ENCODE data around the gene GFOD2. TPM values are rescaled to one million over a fixed set of nuclear protein-coding genes. Genes with fewer than 3 reads are reported as not detected.

Gene GFOD2
- total and polyA plus RNA-seq, 2 donors (not counting 3 experiments of a cell fraction or from before 2014, with no cell fraction given): 38.1 to 47.5 TPM

GRCh38 chr16:67658849-67659674 is 60.1 kb downstream of the GFOD2 start:
- ChIA-PET POLR2A (interaction anchor here (1.5 kb wide), 1 partner anchor 138 kb away, joined by 3 read pairs; no protein-coding TSS in a partner anchor), CTCF (interaction anchor here (0.6 to 2.3 kb wide), 6 partner anchors 11 to 144 kb away, joined by 3 to 11 read pairs (median 4); partner anchors contain the start of gene CARMIL2)
- H3K27ac ChIP-seq (ENCODE audit: insufficient read depth, low read depth, low read length): no peak overlapping the region
- no peaks in the 10 kb centered on the region for H4K20me1 ChIP-seq (replicated peaks; ENCODE audit: control insufficient read depth, extremely low read depth, insufficient read depth, low read length)
- intact Hi-C loops (cut with micrococcal nuclease) (no loop called here), dilution Hi-C loops (cut with MboI; ENCODE audit: extremely low pct_ligation_motif_present, low sequenced_read_pairs) (no loop called here)
- H3K79me2 ChIP-seq (ENCODE audit: control insufficient read depth, insufficient read depth, low read length): no peaks in the 10 kb centered on the region
- FAIRE-seq (no peak), DNase-seq (ENCODE audit: low read depth, low spot score) (no peak)
- peaks cover 0 to 6% of the 10 kb centered on the region in 2 experiments for H3K36me3 ChIP-seq (ENCODE audit: control insufficient read depth in 2 of 2, extremely low read depth in 1 of 2, insufficient read depth in 2 of 2, low read length in 2 of 2)
- H3K4me3 ChIP-seq (replicated peaks in 1 of 3; ENCODE audit: insufficient read depth in 1 of 3, low read depth in 1 of 3, low read length in 3 of 3): peak overlapping the region; percentile 32 to 70 (median 64)
- peaks cover 5% of the 10 kb centered on the region in 2 experiments for H3K27me3 ChIP-seq (ENCODE audit: control insufficient read depth in 2 of 2, insufficient read depth in 2 of 2, low read length in 2 of 2)
- TSS peak; percentile 25 for BruUV-seq (replicated peaks)
- H3K9ac ChIP-seq (replicated peaks; ENCODE audit: extremely low read depth, insufficient read depth, low read length): peak overlapping the region; percentile 51
- H3K9me3 ChIP-seq (replicated peaks; ENCODE audit: control insufficient read depth, insufficient read depth, low read length): no peaks in the 10 kb centered on the region
- TF ChIP-seq MYC (IDR thresholded peaks at IDR 0.05; ENCODE audit: low read depth, low read length) (no peak), CTCF (IDR thresholded peaks at IDR 0.05; ENCODE audit: extremely low read depth in 1 of 2, insufficient read depth in 1 of 2, low read depth in 1 of 2, low read length in 2 of 2) (no peak), EZH2 (IDR thresholded peaks at IDR 0.05; ENCODE audit: borderline replicate concordance, low read depth, low read length, severe bottlenecking) (no peak), FOS (IDR thresholded peaks at IDR 0.05; ENCODE audit: borderline replicate concordance, insufficient read depth, low read length) (no peak), JUN (IDR thresholded peaks at IDR 0.05; ENCODE audit: borderline replicate concordance, insufficient read depth, insufficient read length, low read depth) (no peak), POLR2A (IDR thresholded peaks at IDR 0.05; ENCODE audit: low read depth, low read length) (no peak), POLR2AphosphoS5 (IDR thresholded peaks at IDR 0.05; ENCODE audit: insufficient read depth, low read depth, low read length) (no peak), GATA2 (IDR thresholded peaks at IDR 0.05; ENCODE audit: insufficient read depth, insufficient read length, low read depth, low read length) (no peak)
- TF ChIP-seq, protein P1, sequence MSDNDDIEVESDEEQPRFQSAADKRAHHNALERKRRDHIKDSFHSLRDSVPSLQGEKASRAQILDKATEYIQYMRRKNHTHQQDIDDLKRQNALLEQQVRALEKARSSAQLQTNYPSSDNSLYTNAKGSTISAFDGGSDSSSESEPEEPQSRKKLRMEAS (IDR thresholded peaks at IDR 0.05; ENCODE audit: insufficient read depth, insufficient read length): no peak
- H3K4me2 ChIP-seq (ENCODE audit: insufficient read depth, low read length): peak overlapping the region; percentile 75
- no peaks in the 10 kb centered on the region for H3K9me1 ChIP-seq (replicated peaks; ENCODE audit: control insufficient read depth, extremely low read depth, insufficient read depth, low read length)
- H2AFZ ChIP-seq (ENCODE audit: low read depth, low read length): no peak overlapping the region
- peaks cover 9% of the 10 kb centered on the region for H3K4me1 ChIP-seq (ENCODE audit: control insufficient read depth, extremely low read depth, insufficient read depth, low read length)
